HG02588 (cell line): ENCODE data around the gene SHROOM3.

ENCODE experiments used
- ATAC-seq: cut with Tn5 transposase; IDR thresholded peaks from one replicate; pipeline ENCODE4 v1.9.1; 2021; ENCODE audit warnings: mild to moderate bottlenecking, moderate library complexity; ENCODE audit not compliant: unreplicated experiment

SHROOM3 gene

DNA sequence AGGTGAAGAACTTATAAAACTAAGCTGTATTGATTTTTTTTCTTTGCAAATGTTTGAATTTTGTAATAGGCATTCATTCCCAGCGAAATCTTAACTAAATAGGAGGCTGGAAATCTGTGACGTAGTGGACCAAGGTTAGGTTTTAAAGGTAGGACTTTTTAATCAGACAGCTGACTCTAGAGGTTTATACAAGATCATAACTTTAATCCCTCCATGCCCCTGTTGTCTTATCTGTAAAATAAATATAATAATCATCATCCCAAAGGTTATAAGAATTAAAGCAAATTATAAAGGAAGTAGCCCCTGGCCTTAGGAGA lies 101.3 kb downstream of the SHROOM3 start:
- no peak for ATAC-seq

GRCh38 chr4:76538296-76538695 lies 103.3 kb downstream of the SHROOM3 start:
- ATAC-seq: no peak

GRCh38 chr4:76539979-76540378 lies 105.0 kb downstream of the SHROOM3 start:
- ATAC-seq: no peak

- ATAC-seq: no peak
Observed at GRCh38 chr4:76540486-76540885, 105.5 kb downstream of the SHROOM3 start.

GRCh38 chr4:76543378-76543777 lies 108.3 kb downstream of the SHROOM3 start:
- ATAC-seq: no peak

GRCh38 chr4:76544725-76545124 lies 109.7 kb downstream of the SHROOM3 start:
- ATAC-seq: no peak

DNA sequence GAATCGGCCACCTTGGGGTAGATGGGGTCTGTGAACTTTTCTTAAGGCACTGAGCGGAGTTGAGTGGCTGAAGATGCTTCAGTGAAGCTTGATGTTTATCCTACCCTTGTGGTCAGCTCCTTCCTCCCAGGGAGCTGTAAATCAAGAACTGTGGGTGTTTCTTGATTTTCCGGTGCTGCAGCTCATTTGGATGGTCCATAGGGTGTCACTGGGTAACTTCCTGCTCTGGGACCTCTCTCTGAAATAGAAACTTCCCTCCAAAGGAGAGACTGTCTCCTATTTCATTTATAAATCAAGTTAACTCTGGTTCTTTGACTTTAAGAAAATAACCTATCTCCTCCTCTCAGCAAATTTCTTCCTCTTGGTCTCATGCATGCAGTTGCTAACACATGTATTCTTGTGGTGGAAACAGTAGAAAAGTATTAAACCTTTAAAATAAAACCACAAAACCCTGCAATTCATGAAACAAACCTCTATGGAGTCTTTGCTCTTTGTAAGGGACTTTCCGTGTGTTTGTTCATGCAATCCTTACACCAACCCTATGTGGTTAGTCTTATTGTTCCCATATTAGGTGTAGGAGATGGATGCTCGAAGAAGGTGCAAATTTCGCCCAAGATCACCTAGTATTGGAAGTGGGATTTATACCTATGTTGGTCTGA lies 110.3 kb downstream of the SHROOM3 start:
- ATAC-seq: no peak

DNA sequence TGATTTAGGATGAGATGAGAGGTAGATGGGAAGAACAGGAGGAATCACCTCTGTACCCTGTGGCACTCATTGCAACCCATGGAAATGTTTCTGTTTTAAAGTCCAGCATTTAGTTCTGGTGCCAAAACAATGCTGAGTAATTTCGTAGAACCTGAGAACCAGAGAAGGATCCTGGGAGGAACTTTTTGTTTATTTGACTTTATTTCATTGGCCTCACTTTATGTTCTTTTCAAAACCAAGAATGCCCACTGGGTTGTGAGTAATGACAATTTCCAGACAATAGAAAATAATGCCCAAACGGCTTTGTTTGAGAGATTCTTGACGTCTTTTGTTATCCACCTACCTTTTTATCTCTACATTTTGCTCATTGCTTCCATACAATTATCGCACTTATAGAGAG lies 111.3 kb downstream of the SHROOM3 start:
- ATAC-seq: no peak

DNA sequence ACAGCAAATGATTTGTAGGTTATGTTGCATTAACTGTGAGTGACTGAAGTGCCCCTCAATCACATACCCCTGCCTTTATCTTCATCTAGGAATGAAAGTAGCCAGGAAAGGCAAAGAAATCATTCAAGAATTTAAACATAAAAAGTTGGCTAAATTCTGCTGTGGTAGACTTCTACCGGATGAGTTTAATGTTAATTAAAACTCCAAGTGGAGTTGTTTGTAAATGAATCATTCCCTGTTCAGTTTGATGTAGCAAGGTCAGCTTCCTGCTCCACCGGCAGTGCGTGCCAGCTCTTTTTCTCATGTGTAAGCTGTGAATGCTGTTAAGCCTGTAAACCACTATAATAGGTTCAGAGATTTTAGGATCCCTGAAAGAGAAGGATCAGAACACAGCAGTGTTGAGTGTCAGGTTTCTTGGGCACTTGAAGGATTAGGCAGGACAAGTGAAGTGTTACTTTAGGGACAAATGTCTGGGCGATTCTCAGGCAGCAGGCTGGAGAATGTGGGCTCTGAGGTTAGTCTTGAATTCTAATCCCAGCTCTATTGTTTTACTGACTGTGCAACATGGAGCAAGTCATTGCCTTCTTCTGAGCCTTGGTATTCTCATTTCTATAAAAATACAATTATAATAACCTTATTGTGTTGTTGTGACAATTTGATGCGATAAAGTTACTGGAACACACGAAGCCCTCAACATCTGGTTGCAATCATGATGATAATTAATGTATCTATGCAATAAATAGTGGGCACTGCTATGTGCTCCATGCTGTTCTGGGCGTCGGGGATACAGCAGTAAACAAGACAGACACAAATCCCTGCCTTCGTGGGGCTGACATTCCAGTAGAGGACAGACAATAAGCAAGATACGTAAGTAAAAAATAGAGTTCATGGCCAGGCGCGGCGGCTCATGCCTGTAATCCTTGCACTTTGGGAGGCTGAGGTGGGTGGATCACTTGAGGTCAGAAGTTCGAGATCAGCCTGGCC lies 112.0 kb downstream of the SHROOM3 start:
- ATAC-seq: no peak

GRCh38 chr4:76548704-76549103 lies 113.7 kb downstream of the SHROOM3 start:
- ATAC-seq: no peak

- no peak for ATAC-seq
Observed at GRCh38 chr4:76549765-76550164, 114.7 kb downstream of the SHROOM3 start.

DNA sequence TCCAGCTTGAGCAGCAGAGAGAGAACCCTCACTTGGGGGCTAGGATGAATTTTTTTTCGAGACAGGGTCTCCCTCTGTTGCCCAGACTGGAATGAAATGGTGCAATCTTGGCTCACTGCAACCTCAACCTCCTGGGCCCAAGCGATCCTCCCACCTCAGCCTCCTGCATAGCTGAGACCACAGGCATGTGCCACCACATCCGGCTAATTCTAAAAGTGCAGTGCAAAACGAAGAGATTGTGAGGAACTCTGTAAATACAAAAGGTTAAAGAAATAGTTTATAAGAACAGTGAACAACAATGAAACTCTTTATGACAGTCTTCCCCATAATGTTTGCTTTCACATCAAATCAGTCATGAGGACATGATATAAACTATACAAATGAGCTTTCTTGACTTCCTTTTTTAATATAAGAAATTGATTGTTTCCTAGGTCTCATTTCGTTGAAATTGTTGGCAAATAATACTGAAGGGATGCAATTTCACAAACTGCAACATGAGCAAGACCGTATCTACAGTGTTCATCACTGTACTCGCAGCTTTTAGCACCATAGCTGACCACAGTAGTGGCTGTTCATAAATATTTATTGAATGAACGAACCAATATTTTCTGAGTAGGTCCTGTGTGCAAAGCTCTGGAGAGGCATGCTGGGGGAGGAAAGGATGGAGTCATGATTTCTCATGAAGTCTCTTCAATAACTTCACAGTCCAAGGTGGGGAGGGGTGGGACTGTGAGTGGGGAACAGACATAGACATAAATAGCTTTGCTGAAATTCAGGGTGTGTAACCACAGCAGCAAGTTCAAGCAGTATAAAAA lies 116.1 kb downstream of the SHROOM3 start:
- ATAC-seq: no peak

DNA sequence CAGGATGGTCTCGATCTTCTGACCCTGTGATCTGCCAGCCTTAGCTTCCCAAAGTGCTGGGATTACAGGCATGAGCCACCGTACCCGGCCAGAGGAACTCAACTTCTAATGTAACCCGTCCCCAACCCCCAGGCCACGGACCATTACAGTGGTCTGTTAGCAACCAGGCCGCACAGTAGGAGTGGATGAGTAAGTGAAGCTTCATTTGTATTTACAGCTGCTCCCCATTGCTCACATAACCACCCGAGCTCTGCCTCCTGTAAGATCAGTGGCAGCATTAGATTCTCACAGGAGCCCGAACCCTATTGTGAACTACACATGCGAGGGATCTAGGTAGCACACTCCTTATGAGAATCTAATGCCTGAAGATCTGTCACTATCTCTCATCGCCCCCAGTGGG lies 119.6 kb downstream of the SHROOM3 start:
- no peak for ATAC-seq

- ATAC-seq: no peak
Observed at GRCh38 chr4:76556452-76556851, 121.4 kb downstream of the SHROOM3 start.

GRCh38 chr4:76558396-76559235 lies 123.6 kb downstream of the SHROOM3 start:
- ATAC-seq: no peak

DNA sequence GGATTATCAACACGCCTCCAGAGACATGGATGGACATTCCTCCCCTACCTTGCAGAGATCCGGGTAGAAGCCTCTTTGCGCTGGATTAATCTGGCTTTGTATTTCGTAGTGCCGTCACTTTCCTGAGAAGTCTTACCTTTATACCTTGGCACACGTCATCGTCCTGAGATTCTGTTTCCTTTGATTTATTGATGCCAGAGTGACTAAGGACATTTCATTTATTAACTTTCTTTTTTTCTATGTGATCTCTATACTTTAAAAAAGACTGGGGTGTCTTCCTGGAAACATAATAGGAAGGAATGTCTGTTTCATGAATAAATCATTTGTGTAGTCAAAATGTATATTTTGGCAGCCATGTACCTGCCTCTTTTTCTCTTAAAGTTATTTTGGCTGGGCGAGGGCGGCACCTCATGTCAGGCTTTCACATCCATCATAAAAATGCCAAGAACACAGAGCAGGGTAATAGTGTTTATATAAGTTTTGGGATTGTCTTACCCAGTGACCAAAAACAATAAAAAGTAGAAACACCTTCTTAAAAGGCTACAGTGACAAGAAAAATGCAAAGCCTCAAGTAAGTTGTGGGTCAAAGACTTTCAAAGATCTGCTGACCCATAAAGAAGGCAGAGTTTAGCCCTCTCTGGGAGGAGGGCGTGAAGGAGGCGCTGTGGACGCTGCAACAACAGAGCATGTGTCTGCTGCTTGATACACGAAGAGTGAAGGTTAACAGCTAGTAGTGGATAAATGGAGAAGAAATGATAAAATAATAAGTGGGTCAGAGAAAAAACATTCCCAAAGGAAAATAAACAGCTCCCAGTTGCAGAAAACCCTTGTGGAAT lies 124.4 kb downstream of the SHROOM3 start:
- ATAC-seq: no peak

DNA sequence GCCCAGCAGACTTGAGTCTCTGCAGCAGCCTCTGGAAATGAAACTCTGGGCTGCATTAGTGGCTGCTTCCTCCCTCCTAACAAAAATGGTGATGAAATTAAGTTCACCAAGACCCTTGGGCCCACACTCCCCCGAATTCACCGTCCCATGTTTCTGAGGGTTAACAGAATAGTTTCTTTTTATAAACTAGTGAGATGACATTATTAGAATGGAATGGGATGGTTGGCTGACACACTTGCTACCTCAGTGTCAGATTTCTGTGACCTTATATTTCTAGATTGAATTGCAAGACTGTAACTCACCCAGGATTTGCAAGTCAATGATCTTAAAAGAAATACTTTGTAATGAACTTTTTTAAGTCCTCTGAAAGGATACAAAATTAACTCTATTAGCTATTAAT lies 127.1 kb downstream of the SHROOM3 start:
- ATAC-seq: no peak

GRCh38 chr4:76562836-76563453 lies 127.9 kb downstream of the SHROOM3 start:
- ATAC-seq: no peak

GRCh38 chr4:76563454-76564122 lies 128.6 kb downstream of the SHROOM3 start:
- no peak for ATAC-seq
